H9 (cell line): Measurements from ENCODE around the gene MGME1. TPM values are rescaled to one million over a fixed set of nuclear protein-coding genes. Genes with fewer than 3 reads are reported as not detected.

Source experiments
- DNase-seq: peaks from one replicate; pipeline ENCODE4 v3.0.0-alpha.2; 2017
- H2AFZ ChIP-seq: one replicate; pipeline ENCODE4 v1.6.1; 2013; ENCODE audit warnings: mild to moderate bottlenecking, low read length, control low read depth, moderate library complexity
- H2AK5ac ChIP-seq: 2 replicates; pipeline ENCODE4 v1.6.1; 2013; ENCODE audit warnings: low read length, control low read depth, mixed read lengths; ENCODE audit not compliant: insufficient read length
- H2BK120ac ChIP-seq: one replicate; pipeline ENCODE4 v1.6.1; 2013; ENCODE audit warnings: low read depth, mild to moderate bottlenecking, low read length, control low read depth, inconsistent platforms; ENCODE audit not compliant: poor library complexity, severe bottlenecking
- H2BK12ac ChIP-seq: 2 replicates; pipeline ENCODE4 v1.6.1; 2013; ENCODE audit warnings: low read length, control low read depth, mixed read lengths, low read depth; ENCODE audit not compliant: insufficient read length
- H2BK15ac ChIP-seq: 2 replicates; pipeline ENCODE4 v1.6.1; 2013; ENCODE audit warnings: low read depth, low read length, control low read depth
- H2BK20ac ChIP-seq: one replicate; pipeline ENCODE4 v1.6.1; 2013; ENCODE audit warnings: low read depth, mild to moderate bottlenecking, low read length, control low read depth, inconsistent platforms; ENCODE audit not compliant: poor library complexity, severe bottlenecking
- H2BK5ac ChIP-seq: 2 replicates; pipeline ENCODE4 v1.6.1; 2013; ENCODE audit warnings: low read length, control low read depth, mixed read lengths; ENCODE audit not compliant: insufficient read length
- H3K14ac ChIP-seq: 2 replicates; pipeline ENCODE4 v1.6.1; 2013; ENCODE audit warnings: low read length, control low read depth; ENCODE audit not compliant: insufficient read depth
- H3K18ac ChIP-seq: 2 replicates; pipeline ENCODE4 v1.6.1; 2013; ENCODE audit warnings: low read depth, mild to moderate bottlenecking, mixed read lengths, low read length, control low read depth; ENCODE audit not compliant: insufficient read length
- H3K23ac ChIP-seq: 2 replicates; pipeline ENCODE4 v1.6.1; 2013; ENCODE audit warnings: low read length, control low read depth, mixed read lengths, low read depth; ENCODE audit not compliant: insufficient read length
- H3K23me2 ChIP-seq: 2 replicates; pipeline ENCODE4 v1.6.1; 2013; ENCODE audit warnings: low read depth, mild to moderate bottlenecking, mixed read lengths, low read length, control low read depth; ENCODE audit not compliant: insufficient read length, poor library complexity, severe bottlenecking
- H3K27ac ChIP-seq: 2 replicates; pipeline ENCODE4 v1.5.1; 2013; ENCODE audit warnings: low read length, control low read depth, mixed read lengths, low read depth; ENCODE audit not compliant: insufficient read length
- H3K27me3 ChIP-seq: 2 replicates; pipeline ENCODE4 v1.6.1; 2013; ENCODE audit warnings: low read length, control low read depth, inconsistent platforms; ENCODE audit not compliant: insufficient read depth
- H3K4ac ChIP-seq: 2 replicates; pipeline ENCODE4 v1.6.1; 2013; ENCODE audit warnings: low read depth, mild to moderate bottlenecking, control low read depth, inconsistent platforms, low read length, moderate library complexity
- H3K4me1 ChIP-seq: 2 replicates; pipeline ENCODE4 v1.6.1; 2013; ENCODE audit warnings: low read length, control low read depth, inconsistent platforms; ENCODE audit not compliant: insufficient read depth
- H3K4me2 ChIP-seq: 2 replicates; pipeline ENCODE4 v1.6.1; 2013; ENCODE audit warnings: low read length, control low read depth, mixed read lengths; ENCODE audit not compliant: insufficient read length, insufficient read depth
- H3K56ac ChIP-seq: 2 replicates; pipeline ENCODE4 v1.6.1; 2013; ENCODE audit warnings: low read depth, mild to moderate bottlenecking, mixed read lengths, low read length, control low read depth; ENCODE audit not compliant: insufficient read length
- H3K79me1 ChIP-seq: 2 replicates; pipeline ENCODE4 v1.6.1; 2013; ENCODE audit warnings: low read depth, mild to moderate bottlenecking, moderate library complexity, low read length, control low read depth, inconsistent platforms; ENCODE audit not compliant: insufficient read depth, poor library complexity, severe bottlenecking
- H3K79me2 ChIP-seq: 2 replicates; pipeline ENCODE4 v1.6.1; 2013; ENCODE audit warnings: low read length, control low read depth, inconsistent platforms; ENCODE audit not compliant: insufficient read depth
- H3K9ac ChIP-seq: 2 replicates; pipeline ENCODE4 v1.6.1; 2013; ENCODE audit warnings: low read length, control low read depth, mixed read lengths; ENCODE audit not compliant: insufficient read length; ENCODE audit errors: extremely low read depth
- H3K9me3 ChIP-seq: one replicate; pipeline ENCODE4 v1.6.1; 2013; ENCODE audit warnings: low read depth, low read length, inconsistent platforms; ENCODE audit not compliant: control insufficient read depth
- H3T11ph ChIP-seq: one replicate; pipeline ENCODE4 v1.6.1; 2013; ENCODE audit warnings: mild to moderate bottlenecking, low read length, control low read depth, inconsistent platforms
- H4K20me1 ChIP-seq: one replicate; pipeline ENCODE4 v1.6.1; 2013; ENCODE audit not compliant: control insufficient read depth, insufficient read length, insufficient read depth
- H4K5ac ChIP-seq: 2 replicates; pipeline ENCODE4 v1.6.1; 2013; ENCODE audit warnings: low read depth, mild to moderate bottlenecking, mixed read lengths, low read length, control low read depth; ENCODE audit not compliant: insufficient read length
- H4K8ac ChIP-seq: replicated peaks from 2 replicates; pipeline ENCODE4 v1.6.1; 2013; ENCODE audit warnings: low read length, control low read depth, mixed read lengths, low read depth; ENCODE audit not compliant: insufficient read length
- H4K91ac ChIP-seq: 2 replicates; pipeline ENCODE4 v1.6.1; 2013; ENCODE audit warnings: low read depth, mild to moderate bottlenecking, moderate library complexity, mixed read lengths, low read length, control low read depth; ENCODE audit not compliant: insufficient read length
- H3K27ac Mint-ChIP-seq, 3 experiments: 2 replicates in 2 of 3; 3 replicates in 1 of 3; pipeline ENCODE4 v1.8.0; 2020 to 2021; ENCODE audit warnings: mixed read lengths in 3 of 3, mild to moderate bottlenecking in 1 of 3, moderate library complexity in 1 of 3
- H3K27me3 Mint-ChIP-seq: 2 replicates; pipeline ENCODE4 v1.8.0; 2021; ENCODE audit warnings: low read depth, mild to moderate bottlenecking, moderate library complexity, mixed read lengths
- H3K36me3 Mint-ChIP-seq, 3 experiments: 2 replicates in 2 of 3; 3 replicates in 1 of 3; pipeline ENCODE4 v1.8.0; 2020 to 2021; ENCODE audit warnings: low read depth in 3 of 3, mixed read lengths in 3 of 3; ENCODE audit not compliant: insufficient read depth in 1 of 3
- H3K4me1 Mint-ChIP-seq, 2 experiments: 2 replicates each; pipeline ENCODE4 v1.8.0; 2020; ENCODE audit warnings: mixed read lengths in 2 of 2
- H3K4me3 Mint-ChIP-seq, 2 experiments: 2 replicates in 1 of 2; 3 replicates in 1 of 2; pipeline ENCODE4 v1.8.0; 2020 to 2021; ENCODE audit warnings: mild to moderate bottlenecking in 2 of 2, mixed read lengths in 2 of 2, moderate library complexity in 1 of 2
- H3K9me3 Mint-ChIP-seq, 2 experiments: 2 replicates in 1 of 2; 3 replicates in 1 of 2; pipeline ENCODE4 v1.8.0; 2020; ENCODE audit warnings: mild to moderate bottlenecking in 2 of 2, mixed read lengths in 2 of 2, moderate library complexity in 1 of 2
- WGBS: extraction: QIAGEN DNeasy Blood & Tissue Kit; methylation state at CpG from one replicate; pipeline ENCODE4 v1.1.7; 2013; ENCODE audit warnings: missing lambda C conversion rate, low lambda C conversion rate, mixed read lengths; ENCODE audit not compliant: insufficient read length; ENCODE audit errors: extremely low coverage; 5-methylcytosine and 5-hydroxymethylcytosine counted together
- total RNA-seq: library from RNA; stranded (reverse); gene quantifications from 2 replicates; pipeline ENCODE4 v1.2.1, GENCODE V29; 2021
- TF ChIP-seq, protein P1 (sequence below): fragments of 200-600 bp; sonication (generic); conservative IDR thresholded peaks from 3 replicates; pipeline ENCODE4 v1.8.0; 2021; ENCODE audit warnings: antibody characterized with exemption, mild to moderate bottlenecking

The MGME1 gene
- total RNA-seq, 1 experiment from 2014 or later = 48.9 TPM

DNA sequence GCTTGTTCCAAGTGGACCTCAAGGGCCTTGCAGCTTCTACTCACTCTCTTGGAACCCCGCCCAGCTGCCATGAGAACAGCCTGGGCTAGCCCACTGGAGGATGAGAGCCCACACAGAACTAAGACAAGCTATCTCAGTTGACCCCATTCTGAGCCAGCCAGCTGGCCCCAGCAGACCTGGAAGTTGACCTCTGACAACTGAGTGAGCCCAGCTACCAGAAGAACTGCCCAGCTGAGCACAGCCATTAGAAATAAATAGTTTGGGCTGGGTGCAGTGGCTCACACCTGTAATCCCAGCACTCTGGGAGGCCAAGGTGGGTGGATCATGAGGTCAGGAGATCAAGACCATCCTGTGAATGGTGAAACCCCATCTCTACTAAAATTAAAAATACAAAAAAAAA lies 37.3 kb upstream of the MGME1 start:
- H3K23me2 ChIP-seq = no peaks in the 10 kb centered on the region
- H2BK5ac ChIP-seq = no peak overlapping the region

More for the DNA sequence above, 37.3 kb upstream of the MGME1 start:
- H3K27ac ChIP-seq = no peak overlapping the region
- peaks cover 41% of the 10 kb centered on the region for H3K27me3 Mint-ChIP-seq
- H3K9me3 Mint-ChIP-seq = peaks cover 4% of the 10 kb centered on the region in 2 experiments; a peak in 1 of 5 replicates
- no peak overlapping the region for H3K9ac ChIP-seq
- H3K4me1 Mint-ChIP-seq = peaks cover 31 to 33% of the 10 kb centered on the region in 2 experiments
- no peaks in the 10 kb centered on the region for H3K4me1 ChIP-seq
- no peak overlapping the region for H4K8ac ChIP-seq
- H3K9me3 ChIP-seq = no peaks in the 10 kb centered on the region
- TF ChIP-seq, protein P1, sequence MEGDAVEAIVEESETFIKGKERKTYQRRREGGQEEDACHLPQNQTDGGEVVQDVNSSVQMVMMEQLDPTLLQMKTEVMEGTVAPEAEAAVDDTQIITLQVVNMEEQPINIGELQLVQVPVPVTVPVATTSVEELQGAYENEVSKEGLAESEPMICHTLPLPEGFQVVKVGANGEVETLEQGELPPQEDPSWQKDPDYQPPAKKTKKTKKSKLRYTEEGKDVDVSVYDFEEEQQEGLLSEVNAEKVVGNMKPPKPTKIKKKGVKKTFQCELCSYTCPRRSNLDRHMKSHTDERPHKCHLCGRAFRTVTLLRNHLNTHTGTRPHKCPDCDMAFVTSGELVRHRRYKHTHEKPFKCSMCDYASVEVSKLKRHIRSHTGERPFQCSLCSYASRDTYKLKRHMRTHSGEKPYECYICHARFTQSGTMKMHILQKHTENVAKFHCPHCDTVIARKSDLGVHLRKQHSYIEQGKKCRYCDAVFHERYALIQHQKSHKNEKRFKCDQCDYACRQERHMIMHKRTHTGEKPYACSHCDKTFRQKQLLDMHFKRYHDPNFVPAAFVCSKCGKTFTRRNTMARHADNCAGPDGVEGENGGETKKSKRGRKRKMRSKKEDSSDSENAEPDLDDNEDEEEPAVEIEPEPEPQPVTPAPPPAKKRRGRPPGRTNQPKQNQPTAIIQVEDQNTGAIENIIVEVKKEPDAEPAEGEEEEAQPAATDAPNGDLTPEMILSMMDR = no peak
- DNase-seq = no peak
- no peak overlapping the region for H3T11ph ChIP-seq
- H3K4me3 Mint-ChIP-seq = no peak overlapping the region
- H2BK15ac ChIP-seq = no peak overlapping the region
- no peak overlapping the region for H3K14ac ChIP-seq
- no peaks in the 10 kb centered on the region for H3K79me1 ChIP-seq
- H3K27ac Mint-ChIP-seq = no peak overlapping the region
- peaks cover 0 to 2% (median 0%) of the 10 kb centered on the region in 3 experiments; a peak in 2 of 7 replicates for H3K36me3 Mint-ChIP-seq
- H3K27me3 ChIP-seq = no peaks in the 10 kb centered on the region; the same call in 1 of the 2 replicates
- no peak overlapping the region for H2AK5ac ChIP-seq
- H3K4me2 ChIP-seq = no peak overlapping the region
- no peak overlapping the region for H3K56ac ChIP-seq
- H2AFZ ChIP-seq = no peak overlapping the region
- H4K5ac ChIP-seq = no peak overlapping the region
- WGBS = no CpG with 5 or more reads among the region's 1 CpG
- H3K4ac ChIP-seq = no peak overlapping the region
- H4K20me1 ChIP-seq = peaks cover 2% of the 10 kb centered on the region
- no peak overlapping the region for H3K18ac ChIP-seq
- H2BK120ac ChIP-seq = no peak overlapping the region
- H4K91ac ChIP-seq = no peak overlapping the region
- H3K79me2 ChIP-seq = no peaks in the 10 kb centered on the region
- no peak overlapping the region for H2BK12ac ChIP-seq
- no peak overlapping the region for H2BK20ac ChIP-seq
- no peak overlapping the region for H3K23ac ChIP-seq
